Trophoblast cell (in vitro differentiated cells and primary cell): Measurements from ENCODE around the gene AKNA.
A peak's percentile ranks its signal among the peaks of the same experiment; 100 is the strongest.

Source experiments
- DNase-seq, 2 donors: peaks; one replicate each; pipeline ENCODE4 v3.0.0-alpha.2; 2016
- H2AFZ ChIP-seq: 2 replicates; pipeline ENCODE4 v1.6.1; 2013; ENCODE audit warnings: low read length, moderate library complexity, mild to moderate bottlenecking; ENCODE audit not compliant: insufficient read depth, poor library complexity
- H2AK5ac ChIP-seq: 2 replicates; pipeline ENCODE4 v1.6.1; 2013; ENCODE audit warnings: mild to moderate bottlenecking, low read length
- H2BK120ac ChIP-seq: 2 replicates; pipeline ENCODE4 v1.6.1; 2013; ENCODE audit warnings: low read length, mild to moderate bottlenecking, moderate library complexity; ENCODE audit not compliant: insufficient read depth, poor library complexity
- H2BK12ac ChIP-seq: 2 replicates; pipeline ENCODE4 v1.6.1; 2013; ENCODE audit warnings: mild to moderate bottlenecking, low read length, moderate library complexity
- H2BK5ac ChIP-seq: 2 replicates; pipeline ENCODE4 v1.6.1; 2013; ENCODE audit warnings: low read length, low read depth, moderate library complexity, mild to moderate bottlenecking; ENCODE audit not compliant: poor library complexity
- H3K14ac ChIP-seq: 2 replicates; pipeline ENCODE4 v1.6.1; 2013; ENCODE audit warnings: mild to moderate bottlenecking, low read length
- H3K18ac ChIP-seq: 2 replicates; pipeline ENCODE4 v1.6.1; 2013; ENCODE audit warnings: mild to moderate bottlenecking, low read length
- H3K23ac ChIP-seq: 2 replicates; pipeline ENCODE4 v1.6.1; 2013; ENCODE audit warnings: low read length
- H3K27ac ChIP-seq: 2 replicates; pipeline ENCODE4 v1.5.1; 2013; ENCODE audit warnings: low read depth, mild to moderate bottlenecking, inconsistent platforms, low read length, moderate library complexity
- H3K27me3 ChIP-seq: 2 replicates; pipeline ENCODE4 v1.6.1; 2013; ENCODE audit warnings: inconsistent platforms, mild to moderate bottlenecking, low read length, moderate library complexity; ENCODE audit not compliant: insufficient read depth
- H3K36me3 ChIP-seq, 2 experiments: 1 replicate in 1 of 2; 2 replicates in 1 of 2; pipeline ENCODE4 v1.6.1; 2013; ENCODE audit warnings: low read length in 2 of 2, mild to moderate bottlenecking in 2 of 2, moderate library complexity in 1 of 2; ENCODE audit not compliant: insufficient read depth in 2 of 2, control insufficient read depth in 1 of 2
- H3K4ac ChIP-seq: 2 replicates; pipeline ENCODE4 v1.6.1; 2013; ENCODE audit warnings: low read depth, mild to moderate bottlenecking, low read length, moderate library complexity
- H3K4me1 ChIP-seq, 2 experiments: 1 replicate in 1 of 2; 2 replicates in 1 of 2; pipeline ENCODE4 v1.6.1; 2013; ENCODE audit warnings: low read length in 2 of 2, mild to moderate bottlenecking in 2 of 2, moderate library complexity in 1 of 2; ENCODE audit not compliant: insufficient read depth in 2 of 2, control insufficient read depth in 1 of 2
- H3K4me2 ChIP-seq: 2 replicates; pipeline ENCODE4 v1.6.1; 2013; ENCODE audit warnings: inconsistent platforms, mild to moderate bottlenecking, low read length, moderate library complexity
- H3K4me3 ChIP-seq: 2 replicates; pipeline ENCODE4 v1.5.1; 2013; ENCODE audit warnings: mild to moderate bottlenecking, low read depth, low read length, inconsistent platforms
- H3K79me1 ChIP-seq: one replicate; pipeline ENCODE4 v1.6.1; 2013; ENCODE audit warnings: low read length
- H3K79me2 ChIP-seq: 2 replicates; pipeline ENCODE4 v1.6.1; 2013; ENCODE audit warnings: low read length, mild to moderate bottlenecking; ENCODE audit not compliant: control insufficient read depth, insufficient read depth, poor library complexity
- H3K9ac ChIP-seq: 2 replicates; pipeline ENCODE4 v1.6.1; 2013; ENCODE audit warnings: mild to moderate bottlenecking, low read length
- H3K9me3 ChIP-seq: 2 replicates; pipeline ENCODE4 v1.6.1; 2013; ENCODE audit warnings: low read depth, mild to moderate bottlenecking, control low read depth, inconsistent platforms, low read length; ENCODE audit not compliant: insufficient read depth
- H4K12ac ChIP-seq: 2 replicates; pipeline ENCODE4 v1.6.1; 2013; ENCODE audit warnings: low read depth, mild to moderate bottlenecking, low read length, moderate library complexity
- H4K8ac ChIP-seq: 2 replicates; pipeline ENCODE4 v1.6.1; 2013; ENCODE audit warnings: low read depth, mild to moderate bottlenecking, low read length, moderate library complexity
- H4K91ac ChIP-seq: one replicate; pipeline ENCODE4 v1.6.1; 2013; ENCODE audit warnings: low read depth, mild to moderate bottlenecking, low read length, moderate library complexity
- WGBS: extraction: QIAGEN DNeasy Blood & Tissue Kit; methylation state at CpG from one replicate; pipeline ENCODE4 v1.1.7; 2013; ENCODE audit warnings: missing lambda C conversion rate; ENCODE audit not compliant: insufficient read length, insufficient coverage; ENCODE audit errors: extremely low coverage; 5-methylcytosine and 5-hydroxymethylcytosine counted together

The AKNA gene

GRCh38 chr9:114416906-114417305, 29.1 kb upstream of the AKNA start:
- Histone ChIP-seq H3K79me2 (no peaks in the 10 kb centered on the region), H2BK120ac (no peak overlapping the region)
- no CpG with 5 or more reads among the region's 2 CpGs for WGBS

GRCh38 chr9:114416290-114416689, 28.5 kb upstream of the AKNA start:
- no peak overlapping the region for H3K23ac ChIP-seq
- H3K27me3 ChIP-seq = no peaks in the 10 kb centered on the region
- no peak overlapping the region for H3K4me2 ChIP-seq
- DNase-seq = peak in 1 of 2 donors; percentile 13
- no peak overlapping the region for H2AFZ ChIP-seq
- no peak overlapping the region for H3K27ac ChIP-seq
- no peak overlapping the region for H4K12ac ChIP-seq
- H3K4me1 ChIP-seq = peaks cover 15 to 19% of the 10 kb centered on the region in 2 experiments
- no peak overlapping the region for H2BK5ac ChIP-seq
- no peaks in the 10 kb centered on the region for H3K79me2 ChIP-seq
- H2BK120ac ChIP-seq = no peak overlapping the region
- no peak overlapping the region for H3K14ac ChIP-seq
- no peak overlapping the region for H2BK12ac ChIP-seq
- no peak overlapping the region for H2AK5ac ChIP-seq
- no peaks in the 10 kb centered on the region for H3K36me3 ChIP-seq
- no peak overlapping the region for H4K8ac ChIP-seq
- no peak overlapping the region for H4K91ac ChIP-seq
- peaks cover 8% of the 10 kb centered on the region for H3K79me1 ChIP-seq
- no CpG with 5 or more reads among the region's 5 CpGs for WGBS
- no peak overlapping the region for H3K18ac ChIP-seq
- H3K4me3 ChIP-seq = no peak overlapping the region
- H3K9me3 ChIP-seq = no peaks in the 10 kb centered on the region
- no peak overlapping the region for H3K9ac ChIP-seq
- no peak overlapping the region for H3K4ac ChIP-seq

More at GRCh38 chr9:114416906-114417305, 29.1 kb upstream of the AKNA start:
- no peak overlapping the region for H3K18ac ChIP-seq
- peaks cover 8% of the 10 kb centered on the region for H3K79me1 ChIP-seq
- no peaks in the 10 kb centered on the region for H3K36me3 ChIP-seq
- no peak overlapping the region for H3K9ac ChIP-seq
- H2AFZ ChIP-seq = no peak overlapping the region
- H2BK12ac ChIP-seq = no peak overlapping the region
- H3K4me3 ChIP-seq = no peak overlapping the region
- H4K91ac ChIP-seq = no peak overlapping the region
- no peak overlapping the region for H2AK5ac ChIP-seq
- H3K14ac ChIP-seq = no peak overlapping the region
- H4K12ac ChIP-seq = no peak overlapping the region
- H3K23ac ChIP-seq = no peak overlapping the region
- no peak overlapping the region for H2BK5ac ChIP-seq
- H3K4me2 ChIP-seq = no peak overlapping the region
- no peak for DNase-seq
- no peak overlapping the region for H3K4ac ChIP-seq
- no peak overlapping the region for H3K27ac ChIP-seq
- no peaks in the 10 kb centered on the region for H3K9me3 ChIP-seq
- H4K8ac ChIP-seq = no peak overlapping the region
- peaks cover 9 to 19% of the 10 kb centered on the region in 2 experiments for H3K4me1 ChIP-seq
- H3K27me3 ChIP-seq = no peaks in the 10 kb centered on the region

- no peak overlapping the region for H2BK5ac ChIP-seq
- no peak overlapping the region for H3K9ac ChIP-seq
- H3K79me1 ChIP-seq = peaks cover 8% of the 10 kb centered on the region
- no peak overlapping the region for H4K91ac ChIP-seq
- H2BK120ac ChIP-seq = no peak overlapping the region
- no peaks in the 10 kb centered on the region for H3K79me2 ChIP-seq
- H2AFZ ChIP-seq = no peak overlapping the region
- no peak overlapping the region for H2AK5ac ChIP-seq
- no peak overlapping the region for H2BK12ac ChIP-seq
- peaks cover 27% of the 10 kb centered on the region in 2 experiments for H3K4me1 ChIP-seq
- no peaks in the 10 kb centered on the region for H3K36me3 ChIP-seq
- no peak overlapping the region for H3K18ac ChIP-seq
- H3K4ac ChIP-seq = no peak overlapping the region
- no peak overlapping the region for H3K4me2 ChIP-seq
- peaks cover 5% of the 10 kb centered on the region for H3K9me3 ChIP-seq
- H4K12ac ChIP-seq = no peak overlapping the region
- DNase-seq = no peak
- H3K27me3 ChIP-seq = no peaks in the 10 kb centered on the region
- no peak overlapping the region for H3K4me3 ChIP-seq
- H3K23ac ChIP-seq = no peak overlapping the region
- no peak overlapping the region for H3K27ac ChIP-seq
- no CpG with 5 or more reads among the region's 2 CpGs for WGBS
- H4K8ac ChIP-seq = no peak overlapping the region
- no peak overlapping the region for H3K14ac ChIP-seq
Observed at GRCh38 chr9:114414346-114414745, 26.6 kb upstream of the AKNA start.

- Histone ChIP-seq H4K91ac (no peak overlapping the region), H4K12ac (no peak overlapping the region), H3K36me3 (no peaks in the 10 kb centered on the region), H3K4me3 (no peak overlapping the region), H3K18ac (no peak overlapping the region), H3K79me2 (no peaks in the 10 kb centered on the region), H3K23ac (no peak overlapping the region), H2BK5ac (no peak overlapping the region), H4K8ac (no peak overlapping the region), H3K27ac (no peak overlapping the region), H2AFZ (no peak overlapping the region), H2BK120ac (no peak overlapping the region), H3K4me1 (peaks cover 27 to 31% of the 10 kb centered on the region in 2 experiments), H2BK12ac (no peak overlapping the region), H3K9me3 (peaks cover 5% of the 10 kb centered on the region), H3K4ac (no peak overlapping the region), H3K4me2 (no peak overlapping the region), H3K14ac (no peak overlapping the region), H3K9ac (peak overlapping the region; percentile 4), H3K27me3 (no peaks in the 10 kb centered on the region), H2AK5ac (no peak overlapping the region), H3K79me1 (peaks cover 8% of the 10 kb centered on the region)
- no peak for DNase-seq
- WGBS = no CpG with 5 or more reads among the region's 5 CpGs
Observed at GRCh38 chr9:114413861-114414301, 26.1 kb upstream of the AKNA start.
